GM04503 (cell line): ENCODE measurements around the gene CHST8.
"Not testable (repeated sequence)": the region's sequence is repeated elsewhere in the genome, so short reads cannot be mapped to it uniquely, and the experiment has no call there.

ENCODE experiments used
- DNase-seq: peaks from one replicate; pipeline ENCODE4 v3.0.0-alpha.2; 2012; ENCODE audit warnings: low read depth

Gene CHST8

DNA sequence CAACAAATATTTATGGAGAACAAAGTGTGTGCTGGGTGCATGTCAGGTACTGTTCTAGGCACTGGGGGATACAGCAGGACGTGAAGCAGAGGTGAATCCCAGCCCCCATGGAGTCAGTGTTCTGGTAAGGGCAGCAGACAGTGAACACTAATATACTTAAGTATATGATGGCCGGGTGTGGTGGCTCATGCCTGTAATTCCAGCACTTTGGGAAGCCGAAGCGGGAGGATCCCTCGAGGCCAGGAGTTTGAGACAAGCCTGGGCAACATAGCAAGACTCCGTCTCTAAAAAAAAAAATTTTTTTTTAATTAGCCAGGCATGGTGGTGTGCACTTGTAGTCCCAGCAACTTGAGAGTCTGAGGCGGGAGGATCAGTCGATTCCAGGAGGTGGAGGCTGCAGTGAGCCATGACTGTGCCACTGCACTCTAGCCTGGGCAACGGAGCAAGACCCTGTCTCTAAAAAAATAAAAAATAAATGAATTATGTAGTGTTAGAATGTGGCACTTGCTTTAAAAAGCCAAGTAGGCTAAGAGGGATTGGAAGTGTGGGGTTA is 22.6 kb downstream of the CHST8 start:
- DNase-seq, result no peak

DNA sequence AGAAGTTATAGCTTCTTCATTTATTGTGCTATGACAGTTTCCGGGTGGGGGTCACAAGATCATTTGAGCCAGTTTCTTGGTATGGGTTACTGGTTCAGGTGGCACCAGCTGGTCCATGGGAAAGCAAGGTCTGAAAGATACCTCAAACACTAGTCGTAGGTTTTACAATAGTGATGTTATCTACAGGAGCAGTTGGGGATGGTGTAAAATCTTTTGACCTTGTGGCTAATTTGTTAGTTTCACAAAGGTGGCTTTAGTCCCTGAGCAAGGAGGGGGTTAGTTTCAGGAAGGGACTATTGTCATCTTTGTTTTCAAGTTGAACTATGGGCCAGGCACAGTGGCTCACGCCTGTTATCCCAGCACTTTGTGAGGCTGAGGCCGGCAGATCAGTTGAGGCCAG is 24.6 kb downstream of the CHST8 start:
- no peak for DNase-seq

DNA sequence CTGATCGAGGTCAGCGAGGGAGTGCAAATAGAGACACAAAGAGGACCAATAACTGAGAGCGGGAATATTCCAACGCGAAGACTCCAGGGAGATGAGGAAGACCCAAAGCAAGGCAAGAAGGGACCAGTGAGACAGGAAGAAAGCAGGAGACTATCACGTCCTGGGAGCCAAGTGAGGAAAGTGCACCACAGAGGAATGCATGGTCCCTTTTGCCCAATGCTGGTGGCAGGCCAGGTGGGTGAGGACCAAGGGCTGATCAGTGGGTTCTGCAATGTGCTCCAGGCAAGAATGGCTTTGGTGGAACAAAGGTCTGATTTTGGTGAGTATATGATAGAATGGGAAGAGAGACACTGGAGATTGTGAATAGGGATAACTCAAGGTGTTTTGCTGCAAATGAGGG is 25.4 kb downstream of the CHST8 start:
- no peak for DNase-seq

DNA sequence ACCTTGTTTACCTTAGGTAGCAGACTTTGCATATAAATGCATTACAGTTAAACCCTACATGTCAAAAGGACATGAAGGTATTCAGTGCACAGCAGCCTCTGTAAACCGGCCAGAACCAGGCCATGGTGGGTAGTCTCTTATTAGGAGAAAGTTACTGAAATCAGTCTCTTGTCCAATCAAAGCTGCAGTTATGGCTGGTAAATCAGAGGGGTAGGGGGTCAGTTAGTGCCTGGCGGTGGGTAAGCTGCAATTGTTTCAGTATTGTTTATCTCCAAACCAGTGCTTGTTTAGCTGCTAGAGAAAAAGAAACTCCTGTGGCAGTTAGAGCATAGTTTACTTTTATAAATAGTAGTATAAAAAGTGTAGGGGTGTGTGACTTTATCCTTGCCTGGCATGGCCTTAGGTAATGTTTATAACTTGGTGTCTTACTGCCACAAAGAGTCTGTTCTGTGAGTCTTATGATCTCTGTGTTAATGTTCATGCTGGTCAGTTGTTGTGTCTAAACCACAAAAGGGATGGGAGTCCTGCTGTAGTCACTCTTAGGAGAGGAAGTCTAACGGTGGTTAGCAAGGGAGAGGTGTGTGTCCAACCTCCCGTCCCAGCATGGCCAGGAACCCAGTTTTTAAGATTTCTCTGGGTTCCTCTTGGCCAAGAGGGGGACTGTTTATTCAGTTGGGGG is 28.0 kb downstream of the CHST8 start:
- DNase-seq, result no peak

DNA sequence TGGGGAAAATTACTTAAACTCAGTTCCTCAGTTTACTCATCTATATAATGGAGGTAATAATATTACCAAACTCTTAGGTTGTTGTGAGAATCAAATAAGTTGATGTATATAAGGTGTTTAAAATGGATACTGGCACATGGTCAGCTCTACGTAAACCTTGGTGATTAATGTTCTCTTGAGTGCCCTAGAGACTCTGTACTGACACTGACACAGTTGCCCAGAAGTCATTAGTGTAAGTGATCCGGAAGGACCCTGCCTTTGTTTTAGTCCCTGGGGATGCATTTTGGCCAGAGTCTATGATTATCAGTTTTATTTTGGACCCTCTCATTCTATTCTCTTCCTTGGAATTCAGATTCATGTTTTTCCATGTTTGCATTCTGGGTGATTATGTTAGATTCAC is 31.9 kb downstream of the CHST8 start:
- DNase-seq, result no peak

DNA sequence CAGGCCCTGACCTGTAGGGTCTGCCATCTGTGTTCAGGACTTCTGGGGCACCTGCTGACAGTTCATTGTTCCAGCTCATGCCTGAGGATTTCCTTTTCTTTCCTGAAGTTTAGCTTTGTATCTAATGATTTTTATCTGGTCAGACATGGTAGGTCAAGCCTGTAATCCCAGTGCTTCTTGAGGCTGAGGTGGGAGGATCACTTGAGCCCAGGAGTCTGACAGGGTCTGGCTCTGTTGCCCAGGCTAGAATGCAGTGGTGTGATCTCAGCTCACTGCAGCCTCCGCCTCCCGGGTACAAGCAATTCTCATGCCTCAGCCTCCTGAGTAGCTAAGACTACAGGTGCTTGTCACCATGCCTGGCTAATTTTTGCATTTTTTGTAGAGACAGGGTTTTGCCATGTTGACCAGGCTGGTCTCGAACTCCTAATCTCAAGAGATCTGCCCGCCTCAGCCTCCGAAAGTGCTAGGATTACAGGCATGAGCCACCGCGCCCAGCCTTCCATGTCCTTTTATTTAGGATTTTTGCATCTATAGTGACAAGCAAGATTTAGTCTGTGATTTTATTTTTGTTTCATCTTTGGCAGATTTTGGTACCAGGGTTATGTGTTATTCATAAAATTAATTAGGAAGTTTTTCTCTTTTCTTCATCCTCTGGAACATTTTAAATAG is 33.2 kb downstream of the CHST8 start:
- DNase-seq, result no peak

DNA sequence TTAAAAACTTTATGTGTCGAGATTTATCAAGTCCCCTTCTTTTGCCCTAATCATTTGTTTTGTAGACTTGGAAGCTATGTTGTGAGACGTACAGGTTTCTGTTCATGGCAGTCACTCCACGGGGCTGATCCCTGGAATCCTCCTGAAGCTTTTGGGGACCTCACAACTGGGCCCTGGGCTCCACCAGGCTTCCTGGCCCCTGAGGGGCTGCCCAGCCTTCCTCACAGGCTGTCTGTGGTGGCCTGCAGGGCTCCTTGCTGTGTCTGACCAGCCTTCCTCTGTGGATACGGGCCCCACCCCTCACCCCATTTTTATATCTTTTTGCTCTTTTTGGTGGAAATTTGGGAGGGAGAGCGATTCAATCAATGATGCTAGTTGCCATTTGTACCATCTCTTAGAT is 38.1 kb downstream of the CHST8 start:
- DNase-seq, result no peak

DNA sequence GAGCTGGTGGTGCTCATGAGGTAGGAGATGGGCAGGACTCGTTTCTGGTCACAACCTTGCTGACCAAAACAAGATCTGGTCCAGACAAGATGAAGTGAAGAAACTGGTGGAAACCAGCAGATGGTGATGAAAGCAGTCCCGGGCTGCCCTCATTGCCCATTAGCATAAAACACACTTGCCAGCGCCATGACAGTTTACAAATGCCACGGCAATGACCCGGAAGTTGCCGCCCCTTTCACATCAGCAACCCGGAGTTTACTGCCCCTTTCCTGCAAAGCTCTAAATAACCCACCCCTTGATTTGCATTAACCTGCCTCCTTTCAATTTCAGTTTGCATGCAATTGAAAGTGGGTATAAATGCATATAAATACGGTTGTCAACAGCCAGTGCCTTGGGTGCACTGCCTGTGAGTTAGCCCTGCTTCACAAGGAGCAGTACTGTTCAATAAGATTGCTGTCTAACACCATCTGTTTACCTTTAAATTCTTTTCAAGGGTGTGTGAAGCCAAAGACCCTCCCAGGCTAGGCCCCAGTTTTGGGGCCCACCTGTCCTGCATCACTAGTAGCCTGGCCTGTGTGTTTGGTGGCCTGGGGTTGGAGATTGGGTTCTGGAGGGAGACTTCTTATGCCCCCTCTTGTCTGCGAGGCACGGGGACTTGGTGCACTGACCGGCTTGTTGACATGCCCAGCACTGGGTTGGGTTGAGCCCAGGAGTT is 38.8 kb downstream of the CHST8 start:
- no peak for DNase-seq

DNA sequence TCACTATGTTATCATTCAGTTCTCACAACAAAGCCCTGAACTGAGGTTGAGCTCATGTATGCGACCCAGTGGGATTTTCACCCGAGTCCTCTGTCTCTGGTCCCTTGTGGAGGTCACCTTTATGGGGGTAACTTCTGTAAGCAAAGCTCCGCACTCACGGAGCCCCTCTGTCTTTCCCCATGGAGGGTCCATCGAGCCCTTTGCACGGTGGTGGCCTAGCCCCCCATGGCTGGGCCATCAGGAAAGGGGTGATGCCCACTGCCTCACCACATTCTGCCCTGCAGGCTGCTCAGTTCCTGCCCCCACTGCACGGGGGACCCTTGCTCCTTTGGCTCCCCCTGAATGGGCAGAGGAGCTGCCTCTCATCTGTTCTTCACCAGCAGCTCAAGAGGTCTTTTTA is 39.6 kb downstream of the CHST8 start:
- no peak for DNase-seq

DNA sequence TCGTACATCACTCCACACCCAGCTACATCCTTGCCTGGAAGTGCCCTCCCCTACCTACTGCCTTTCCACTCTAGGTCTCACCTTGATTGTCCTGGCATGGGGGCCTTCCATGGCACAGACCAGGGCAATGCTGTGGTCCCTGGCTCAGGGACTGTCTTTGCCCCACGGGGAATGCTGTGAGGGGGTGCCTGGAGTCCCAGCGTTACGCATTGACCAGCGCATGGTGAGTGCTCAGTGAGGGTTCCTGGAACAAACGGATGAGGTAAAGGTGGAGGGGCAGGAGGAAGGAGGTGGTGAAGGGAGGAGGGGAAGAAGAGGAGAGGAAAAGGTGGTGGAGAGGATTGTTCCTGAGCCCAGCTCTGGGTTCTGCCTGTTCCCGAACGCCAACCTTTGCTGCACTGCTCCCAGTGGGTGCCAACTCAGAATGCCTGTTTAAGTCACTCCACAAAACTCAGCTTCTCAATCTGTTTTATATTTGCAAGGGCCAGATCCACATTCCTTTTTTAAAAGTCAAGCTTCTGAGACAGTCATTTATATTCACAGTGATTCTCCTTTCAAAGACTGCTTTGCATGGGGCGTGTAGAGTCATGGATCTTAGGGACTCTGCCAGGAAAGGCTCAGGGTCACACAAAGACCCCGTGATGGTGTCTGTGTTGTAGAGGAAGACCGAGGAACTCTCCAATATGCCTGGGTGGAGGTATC is 40.8 kb downstream of the CHST8 start:
- no peak for DNase-seq

DNA sequence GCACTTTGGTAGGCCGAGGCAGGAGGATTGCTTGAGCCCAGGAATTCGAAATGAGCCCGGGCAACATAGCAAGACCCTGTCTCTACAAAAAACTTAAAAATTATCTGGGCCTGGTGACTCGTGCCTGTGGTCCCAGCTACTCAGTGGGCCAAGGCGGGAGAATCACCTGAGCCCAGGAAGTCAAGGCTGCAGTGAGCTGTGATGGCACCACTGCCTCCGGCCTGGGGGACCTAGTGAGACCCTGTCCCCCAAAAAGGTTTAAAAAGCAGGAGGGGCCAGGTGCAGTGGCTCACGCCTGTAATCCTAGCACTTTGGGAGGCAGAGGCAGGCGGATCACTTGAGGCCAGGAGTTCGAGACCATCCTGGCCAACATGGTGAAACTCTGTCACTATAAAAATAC is 41.6 kb downstream of the CHST8 start:
- not testable (repeated sequence) for DNase-seq

DNA sequence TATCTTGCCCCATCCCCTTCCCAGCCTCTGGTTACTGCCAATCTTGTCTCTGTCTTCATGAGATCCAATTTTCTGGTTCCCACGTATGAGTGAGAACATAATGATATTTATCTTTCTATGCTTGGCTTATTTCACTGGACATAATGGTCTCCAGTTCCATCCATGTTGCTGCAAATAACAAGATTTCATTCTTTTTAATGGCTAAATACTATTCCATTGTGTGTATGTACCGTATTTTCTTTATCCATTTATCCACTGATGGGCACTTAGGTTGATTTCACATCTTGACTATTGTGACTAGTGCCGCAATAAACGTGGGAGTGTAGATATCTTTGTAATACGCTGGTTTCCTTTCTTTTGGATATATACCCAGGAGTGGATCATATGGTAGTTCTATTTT is 43.0 kb downstream of the CHST8 start:
- DNase-seq, result no peak

DNA sequence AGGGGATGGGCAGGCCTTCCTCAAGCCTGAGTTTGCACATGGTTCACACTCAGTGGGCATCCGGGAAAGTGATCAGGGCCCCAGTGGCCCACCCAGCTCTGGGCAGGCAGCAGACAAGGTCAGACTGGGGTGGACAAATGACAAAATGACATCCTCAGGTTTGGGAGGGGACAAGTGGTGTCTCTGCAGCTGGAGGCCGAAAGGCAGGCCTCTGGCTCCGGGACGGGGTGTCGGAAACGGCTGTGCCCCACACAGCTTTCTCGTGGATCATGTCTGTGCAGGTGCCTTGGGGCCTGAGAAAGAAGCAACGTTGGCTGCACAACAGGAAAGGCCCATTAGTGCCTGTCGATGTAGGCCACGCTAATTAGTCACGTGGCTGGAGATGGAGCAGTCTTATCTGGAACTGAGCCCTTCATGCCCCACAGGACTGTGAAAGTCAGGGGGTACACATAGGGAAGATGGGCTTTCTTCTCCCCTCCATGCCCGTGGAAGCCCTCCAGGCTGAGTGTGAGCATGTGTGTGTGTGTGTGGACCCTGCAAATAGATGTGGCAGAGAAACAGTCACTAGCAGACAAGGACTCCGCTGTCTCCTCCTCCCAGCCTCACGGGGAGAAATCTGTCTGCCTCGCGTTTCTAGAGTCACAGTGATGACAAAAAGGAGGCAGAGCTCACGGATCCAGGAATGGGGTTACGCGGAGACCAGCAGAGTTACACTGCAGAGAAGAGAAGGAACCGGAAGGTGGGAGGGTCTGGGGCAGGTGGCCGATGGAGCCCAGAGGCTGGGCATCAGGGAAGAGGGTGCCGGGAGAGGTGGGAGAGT is 44.2 kb downstream of the CHST8 start:
- no peak for DNase-seq

DNA sequence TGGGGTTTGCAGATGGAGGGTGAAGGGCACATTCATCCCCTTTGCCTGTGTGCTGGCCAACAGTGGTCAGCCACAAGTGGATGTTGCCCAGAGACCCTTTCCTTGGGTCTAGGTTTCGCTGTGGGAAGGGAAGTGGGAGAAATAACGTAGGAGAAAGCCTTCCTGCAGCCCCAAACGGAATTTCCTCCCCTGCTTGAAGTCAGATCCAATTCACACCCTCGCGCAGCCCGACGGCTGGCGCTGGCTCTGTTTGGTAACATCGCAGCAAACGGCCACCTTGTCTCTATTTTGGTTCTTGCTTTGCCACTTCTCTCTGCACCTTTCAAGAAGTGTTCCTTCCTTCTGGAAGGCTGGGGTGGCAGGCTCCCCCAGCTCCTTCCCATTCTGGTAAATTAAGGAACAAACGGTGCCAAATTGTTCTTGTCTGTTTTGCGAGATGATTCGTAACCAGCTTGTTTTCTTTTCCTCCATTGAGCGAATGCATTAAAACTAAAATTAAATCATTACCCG is 45.4 kb downstream of the CHST8 start:
- no peak for DNase-seq

DNA sequence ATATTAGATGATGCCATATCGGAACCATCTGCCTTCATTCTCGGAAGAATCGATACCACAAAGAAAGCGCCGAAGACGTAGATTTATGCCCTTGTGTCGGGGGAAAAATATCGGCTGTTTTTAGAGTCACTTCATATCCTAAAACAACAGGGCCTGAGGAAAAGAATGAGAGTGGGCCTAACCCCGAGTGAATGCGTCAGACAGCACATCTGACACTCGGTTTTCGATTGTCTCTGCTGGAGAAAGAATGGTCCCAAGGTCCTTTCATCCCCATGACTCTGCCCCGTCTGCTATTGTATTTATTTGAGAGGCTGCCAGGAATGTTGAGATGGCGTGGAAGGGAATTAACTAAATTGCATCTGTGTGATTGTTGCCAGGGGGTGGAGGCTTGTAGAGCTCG is 46.1 kb downstream of the CHST8 start:
- DNase-seq, result no peak

DNA sequence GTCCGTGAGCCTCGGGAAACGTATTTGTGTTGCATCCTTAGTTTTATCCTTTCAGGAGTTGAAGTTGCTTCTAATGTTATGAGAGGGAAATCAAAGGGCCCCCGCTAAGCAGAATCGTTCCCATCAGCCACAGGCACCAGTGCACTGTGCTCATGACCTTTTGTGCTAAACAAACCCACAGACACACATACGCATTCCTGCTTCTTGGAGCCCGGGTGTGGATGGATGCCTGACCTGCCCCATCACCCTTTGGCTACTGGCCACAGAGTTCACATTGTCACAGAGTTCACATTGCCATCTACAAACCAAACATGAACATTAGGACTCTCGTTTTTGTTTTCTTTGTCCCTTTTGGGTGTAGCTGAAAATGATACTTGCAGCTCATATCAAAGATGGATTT is 47.2 kb downstream of the CHST8 start:
- no peak for DNase-seq

DNA sequence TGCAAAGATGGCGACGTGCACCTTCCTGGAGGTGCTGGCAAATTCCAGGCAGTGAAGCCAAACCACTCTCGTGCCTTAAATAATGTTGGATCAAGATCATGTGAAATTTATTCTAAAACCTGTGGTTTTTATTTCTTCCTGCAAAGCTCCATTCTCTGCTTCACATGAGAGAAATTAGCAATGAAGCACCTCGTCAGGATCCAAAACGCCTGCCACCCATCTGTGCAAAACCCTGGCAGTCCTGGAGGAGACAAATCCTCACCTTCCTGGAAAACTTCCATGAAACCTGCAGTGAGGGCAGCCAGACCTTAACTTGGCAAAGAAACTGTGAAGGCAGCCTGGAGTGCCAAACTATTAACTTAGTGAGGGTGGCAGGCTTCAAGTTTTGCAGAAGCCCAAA is 47.6 kb downstream of the CHST8 start:
- no peak for DNase-seq

DNA sequence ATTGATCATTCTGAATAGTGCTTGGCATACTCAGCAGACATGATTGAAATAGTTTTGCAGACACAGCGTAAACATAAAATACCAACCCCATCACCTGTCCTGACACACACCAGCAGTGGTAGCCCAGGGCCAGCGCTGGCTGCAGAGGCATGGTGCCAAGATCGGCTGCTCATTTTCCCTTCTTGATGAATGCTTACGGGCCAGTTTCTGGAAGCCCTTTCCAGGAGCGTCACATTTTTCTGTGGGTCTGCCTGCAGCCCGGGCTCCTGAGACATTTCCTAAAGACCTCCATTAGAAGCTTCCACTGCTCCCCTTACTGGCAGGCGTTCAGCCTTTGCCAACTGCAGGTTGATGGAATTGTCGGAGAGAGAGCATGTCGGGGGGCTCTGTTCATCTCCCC is 48.6 kb downstream of the CHST8 start:
- DNase-seq, result no peak

DNA sequence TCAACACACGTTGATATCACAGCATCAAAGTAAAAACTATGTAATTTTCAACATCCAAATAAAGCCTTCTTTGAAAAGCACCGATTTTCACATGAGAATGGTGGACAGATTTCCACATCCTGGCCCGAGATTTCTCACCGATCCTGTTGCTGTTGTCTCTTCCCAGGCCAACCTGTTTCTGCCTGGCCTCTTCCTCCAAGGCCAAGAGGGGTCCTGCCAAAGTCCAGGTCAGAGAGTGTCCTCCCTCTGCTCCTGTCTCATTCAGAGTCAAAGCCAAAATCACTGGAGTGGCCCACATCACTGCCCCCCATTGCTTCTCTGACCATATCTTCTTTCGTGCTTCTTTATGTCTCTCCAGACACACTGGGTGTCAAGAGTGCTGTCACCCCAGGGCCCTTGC is 49.5 kb downstream of the CHST8 start:
- DNase-seq, result no peak

DNA sequence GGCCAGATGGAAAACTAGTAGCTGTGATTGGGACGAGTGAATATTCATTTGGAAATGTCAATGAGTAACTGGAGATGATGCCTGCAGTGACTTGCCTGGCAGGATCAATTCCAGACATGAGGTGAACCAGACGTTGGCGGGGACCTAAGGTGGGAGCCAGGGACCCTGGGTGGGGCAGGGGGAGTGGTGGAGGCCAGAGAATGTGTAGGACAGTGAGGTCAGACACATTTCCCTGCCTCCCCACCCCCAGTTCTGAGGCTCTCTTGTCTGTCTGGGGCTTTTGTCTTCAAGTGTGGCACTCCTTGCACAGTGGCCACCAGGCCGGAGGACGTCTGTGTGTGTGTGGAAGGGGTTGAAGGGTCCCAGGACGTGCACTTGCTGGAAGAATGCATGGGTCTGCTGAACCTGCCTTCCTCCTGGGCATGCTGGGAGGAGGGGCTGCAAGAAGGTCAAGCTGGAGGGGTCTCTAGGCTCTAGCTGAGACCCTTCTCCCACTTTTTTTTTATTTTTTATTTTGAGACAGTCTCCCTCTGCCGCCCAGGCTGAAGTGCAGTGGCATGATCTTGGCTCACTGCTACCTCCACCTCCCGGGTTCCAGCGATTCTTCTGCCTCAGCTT is 51.6 kb downstream of the CHST8 start:
- DNase-seq, result no peak

DNA sequence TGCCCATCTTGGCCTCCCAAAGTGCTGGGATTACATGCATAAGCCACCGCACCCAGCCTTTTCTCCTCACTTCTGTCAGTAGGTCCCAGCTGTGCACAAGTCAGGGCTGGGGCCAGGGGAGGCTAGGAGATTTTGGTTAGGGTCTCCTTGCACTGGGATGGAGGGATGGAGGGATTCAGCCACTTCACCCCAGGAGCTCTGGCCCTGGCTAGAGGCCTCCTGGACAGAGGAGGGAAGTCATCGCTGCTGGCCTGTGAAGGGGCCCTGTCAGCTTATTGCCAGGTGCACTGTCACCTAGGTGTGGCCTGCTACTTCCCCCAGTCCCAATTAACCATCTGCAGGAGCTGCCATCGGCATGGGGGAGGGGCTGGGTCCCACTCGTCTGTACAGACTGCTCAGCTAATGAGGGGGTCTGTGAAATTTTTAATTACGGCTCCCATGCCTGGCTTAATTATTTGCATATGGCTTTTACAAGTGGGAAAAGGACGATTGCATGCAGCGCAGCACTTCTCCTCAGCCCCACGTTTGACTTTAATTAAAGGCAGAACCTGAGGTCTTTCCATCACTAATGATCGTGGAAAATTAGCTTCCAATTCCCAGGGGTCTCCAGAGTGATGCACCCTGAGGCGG is 52.4 kb downstream of the CHST8 start:
- DNase-seq, result no peak
